ENCODE results near the gene COL26A1. TPM values are rescaled to one million over a fixed set of nuclear protein-coding genes. Genes with fewer than 3 reads are reported as not detected.

COL26A1 gene
- total and polyA plus RNA-seq, 5 donors, result 0.09 to 0.11 TPM; not detected in 3

- DNase-seq (no peak), ATAC-seq (no peak)
- no peak overlapping the region for H3K27ac ChIP-seq (ENCODE audit: low read length)
- no peaks in the 10 kb centered on the region for H3K9me3 ChIP-seq (ENCODE audit: control insufficient read depth, low read length)
- intact Hi-C loops (cut with DNase I), result no loop called here
- 55% methylated on average over 5 of the region's 5 CpGs for WGBS
- H3K27me3 ChIP-seq (ENCODE audit: control insufficient read depth, insufficient read depth), result peaks cover 4% of the 10 kb centered on the region
- no peaks in the 10 kb centered on the region for H3K4me1 ChIP-seq (ENCODE audit: control insufficient read depth, insufficient read depth, low read length)
- H3K4me3 ChIP-seq (ENCODE audit: low read length), result no peak overlapping the region
Observed at GRCh38 chr7:101370836-101371235, 8.2 kb downstream of the COL26A1 start.

- WGBS, result 48% methylated on average over 19 of the region's 19 CpGs
- Histone ChIP-seq H3K27me3 (ENCODE audit: control insufficient read depth, insufficient read depth) (peaks cover 4% of the 10 kb centered on the region), H3K9me3 (ENCODE audit: control insufficient read depth, low read length) (no peaks in the 10 kb centered on the region), H3K27ac (ENCODE audit: low read length) (no peak overlapping the region), H3K4me3 (ENCODE audit: low read length) (no peak overlapping the region), H3K4me1 (ENCODE audit: control insufficient read depth, insufficient read depth, low read length) (no peaks in the 10 kb centered on the region)
- peak in 1 of 3 donors; percentile 64 for DNase-seq
- ATAC-seq, result no peak
- intact Hi-C loops (cut with DNase I), result no loop called here
Observed at GRCh38 chr7:101373812-101374614, 11.3 kb downstream of the COL26A1 start.

GRCh38 chr7:101374990-101375389 lies 12.3 kb downstream of the COL26A1 start:
- Histone ChIP-seq H3K4me3 (ENCODE audit: low read length) (no peak overlapping the region), H3K4me1 (ENCODE audit: control insufficient read depth, insufficient read depth, low read length) (no peaks in the 10 kb centered on the region), H3K9me3 (ENCODE audit: control insufficient read depth, low read length) (no peaks in the 10 kb centered on the region), H3K27me3 (ENCODE audit: control insufficient read depth, insufficient read depth) (peaks cover 4% of the 10 kb centered on the region), H3K27ac (ENCODE audit: low read length) (no peak overlapping the region)
- no peak for DNase-seq
- ATAC-seq, result no peak
- whole genome bisulfite sequencing, result 97% methylated on average over 3 of the region's 3 CpGs
- intact Hi-C loops (cut with DNase I), result no loop called here

DNA sequence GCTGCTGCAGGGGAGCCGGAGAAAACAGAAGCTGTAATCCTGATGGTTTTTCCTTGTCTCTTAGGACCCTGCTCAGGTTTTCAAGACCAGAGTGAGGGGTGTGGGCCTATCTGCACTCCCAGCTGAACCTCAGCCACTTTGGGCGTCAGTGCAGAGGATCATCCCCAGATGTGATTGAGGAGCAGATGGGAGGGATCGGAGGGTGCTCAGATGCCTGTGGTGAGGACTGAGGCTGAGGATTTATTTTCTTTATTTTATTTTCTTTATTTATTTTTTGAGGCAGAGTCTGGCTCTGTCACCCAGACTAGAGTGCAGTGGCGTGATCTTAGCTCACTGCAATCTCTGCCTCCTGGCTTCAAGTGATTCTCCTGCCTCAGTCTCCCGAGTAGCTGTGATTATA lies 13.9 kb downstream of the COL26A1 start:
- Histone ChIP-seq H3K4me3 (ENCODE audit: low read length) (no peak overlapping the region), H3K9me3 (ENCODE audit: control insufficient read depth, low read length) (no peaks in the 10 kb centered on the region), H3K27ac (ENCODE audit: low read length) (no peak overlapping the region), H3K4me1 (ENCODE audit: control insufficient read depth, insufficient read depth, low read length) (no peaks in the 10 kb centered on the region), H3K27me3 (ENCODE audit: control insufficient read depth, insufficient read depth) (peaks cover 3% of the 10 kb centered on the region)
- 94% methylated on average over 5 of the region's 5 CpGs for WGBS
- intact Hi-C loops (cut with DNase I), result no loop called here
- DNase-seq, result no peak
- no peak for ATAC-seq

DNA sequence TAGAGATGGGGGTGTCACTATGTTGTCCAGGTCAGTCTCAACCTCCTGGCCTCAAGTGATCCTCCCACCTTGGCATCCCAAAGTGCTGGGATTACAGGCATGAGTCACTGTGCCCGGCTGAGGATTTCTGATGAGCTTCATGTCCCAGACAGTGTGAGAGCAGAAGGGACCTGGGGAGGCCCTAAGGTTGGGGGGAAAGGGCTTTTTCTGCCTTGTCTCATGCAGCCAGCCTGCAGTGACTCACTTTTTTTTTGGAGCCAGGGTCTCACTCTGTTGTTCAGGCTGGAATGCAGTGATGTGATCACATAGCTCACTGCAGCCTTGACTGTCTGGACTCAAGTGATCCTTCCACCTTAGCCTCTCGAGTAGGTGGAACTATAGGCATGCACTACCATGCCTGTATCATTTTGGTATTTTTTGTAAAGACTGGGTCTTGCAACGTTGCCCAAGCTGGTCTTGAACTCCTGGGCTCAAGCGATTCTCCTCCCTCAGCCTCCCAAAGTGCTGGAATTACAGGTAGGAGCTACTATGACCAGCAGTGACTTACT lies 14.6 kb downstream of the COL26A1 start:
- Histone ChIP-seq H3K27ac (ENCODE audit: low read length) (no peak overlapping the region), H3K27me3 (ENCODE audit: control insufficient read depth, insufficient read depth) (no peaks in the 10 kb centered on the region), H3K9me3 (ENCODE audit: control insufficient read depth, low read length) (no peaks in the 10 kb centered on the region), H3K4me1 (ENCODE audit: control insufficient read depth, insufficient read depth, low read length) (no peaks in the 10 kb centered on the region), H3K4me3 (ENCODE audit: low read length) (no peak overlapping the region)
- ATAC-seq (no peak), DNase-seq (no peak)
- intact Hi-C loops (cut with DNase I), result no loop called here
- 88% methylated on average over 4 of the region's 4 CpGs for WGBS

- no peaks in the 10 kb centered on the region for H3K27me3 ChIP-seq (ENCODE audit: control insufficient read depth, insufficient read depth)
- 21% methylated on average over 13 of the region's 13 CpGs for WGBS
- H3K27ac ChIP-seq (ENCODE audit: low read length), result no peak overlapping the region
- H3K4me3 ChIP-seq (ENCODE audit: low read length), result no peak overlapping the region
- intact Hi-C loops (cut with DNase I), result no loop called here
- ATAC-seq, result no peak
- no peaks in the 10 kb centered on the region for H3K9me3 ChIP-seq (ENCODE audit: control insufficient read depth, low read length)
- peak in 1 of 3 donors; percentile 33 for DNase-seq
- H3K4me1 ChIP-seq (ENCODE audit: control insufficient read depth, insufficient read depth, low read length), result no peaks in the 10 kb centered on the region
Observed at GRCh38 chr7:101378751-101379174, 16.1 kb downstream of the COL26A1 start.

- intact Hi-C loops (cut with DNase I), result no loop called here
- Histone ChIP-seq H3K4me3 (ENCODE audit: low read length) (no peak overlapping the region), H3K27ac (ENCODE audit: low read length) (no peak overlapping the region), H3K4me1 (ENCODE audit: control insufficient read depth, insufficient read depth, low read length) (no peaks in the 10 kb centered on the region), H3K9me3 (ENCODE audit: control insufficient read depth, low read length) (no peaks in the 10 kb centered on the region), H3K27me3 (ENCODE audit: control insufficient read depth, insufficient read depth) (no peaks in the 10 kb centered on the region)
- WGBS, result 93% methylated on average over 4 of the region's 4 CpGs
- DNase-seq (no peak), ATAC-seq (no peak)
Observed at GRCh38 chr7:101379302-101379701, 16.6 kb downstream of the COL26A1 start.

DNA sequence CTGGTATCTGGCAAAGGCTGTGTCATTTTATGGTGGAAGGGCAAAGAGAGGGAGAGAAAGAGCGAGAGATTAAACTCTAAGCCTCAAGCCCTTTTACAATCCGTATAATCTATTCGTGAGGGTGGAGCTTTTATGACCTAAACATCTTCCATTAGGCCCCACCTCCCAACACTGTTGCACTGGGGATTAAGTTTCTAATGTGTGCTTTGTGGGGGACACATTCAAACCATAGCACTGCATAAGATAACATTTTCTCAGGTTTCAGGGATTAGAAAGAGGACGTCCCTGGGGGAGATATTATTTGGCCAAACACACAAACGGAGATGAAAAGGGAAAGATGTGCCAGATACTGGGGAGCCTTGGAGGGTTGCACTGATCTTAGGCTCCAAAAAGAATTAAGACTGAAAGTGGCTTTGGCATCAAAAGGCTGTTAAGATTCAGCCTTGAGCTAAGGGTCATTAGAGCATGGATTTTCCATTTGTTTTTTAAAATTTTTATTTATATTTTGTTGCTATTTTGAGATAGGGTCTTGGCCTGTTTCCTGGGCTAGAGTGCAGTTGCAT lies 19.0 kb downstream of the COL26A1 start:
- H3K27ac ChIP-seq (ENCODE audit: low read length), result no peak overlapping the region
- 63% methylated on average over 5 of the region's 5 CpGs for WGBS
- no peak overlapping the region for H3K4me3 ChIP-seq (ENCODE audit: low read length)
- DNase-seq (no peak), ATAC-seq (no peak)
- intact Hi-C loops (cut with DNase I), result no loop called here
- no peaks in the 10 kb centered on the region for H3K27me3 ChIP-seq (ENCODE audit: control insufficient read depth, insufficient read depth)
- no peaks in the 10 kb centered on the region for H3K9me3 ChIP-seq (ENCODE audit: control insufficient read depth, low read length)
- H3K4me1 ChIP-seq (ENCODE audit: control insufficient read depth, insufficient read depth, low read length), result no peaks in the 10 kb centered on the region

GRCh38 chr7:101382937-101383336 lies 20.3 kb downstream of the COL26A1 start:
- no peak overlapping the region for H3K27ac ChIP-seq (ENCODE audit: low read length)
- WGBS, result 69% methylated on average over 2 of the region's 2 CpGs
- intact Hi-C loops (cut with DNase I), result no loop called here
- no peaks in the 10 kb centered on the region for H3K4me1 ChIP-seq (ENCODE audit: control insufficient read depth, insufficient read depth, low read length)
- H3K4me3 ChIP-seq (ENCODE audit: low read length), result no peak overlapping the region
- DNase-seq (no peak), ATAC-seq (no peak)
- no peaks in the 10 kb centered on the region for H3K27me3 ChIP-seq (ENCODE audit: control insufficient read depth, insufficient read depth)
- H3K9me3 ChIP-seq (ENCODE audit: control insufficient read depth, low read length), result no peaks in the 10 kb centered on the region

DNA sequence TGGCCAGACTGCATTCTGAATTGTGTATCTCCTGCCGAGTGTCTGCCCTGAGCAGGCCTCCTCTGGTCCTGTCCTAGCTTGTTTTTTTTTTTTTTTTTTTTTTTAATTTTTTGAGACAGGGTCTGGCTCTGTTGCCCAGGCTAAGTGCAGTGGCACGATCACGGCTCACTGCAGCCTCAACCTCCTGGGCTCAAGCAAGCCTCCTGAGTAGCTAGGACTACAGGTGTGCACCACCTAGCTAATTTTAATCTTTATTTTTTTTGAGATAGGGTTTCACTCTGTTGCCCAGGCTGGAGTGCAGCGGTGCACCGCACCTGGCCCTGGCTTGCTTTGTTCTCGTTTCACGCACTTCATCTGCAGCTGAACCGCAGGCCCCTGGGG lies 23.5 kb downstream of the COL26A1 start:
- H3K9me3 ChIP-seq (ENCODE audit: control insufficient read depth, low read length), result no peaks in the 10 kb centered on the region
- WGBS, result 93% methylated on average over 8 of the region's 8 CpGs
- ATAC-seq (no peak), DNase-seq (no peak)
- H3K4me1 ChIP-seq (ENCODE audit: control insufficient read depth, insufficient read depth, low read length), result no peaks in the 10 kb centered on the region
- H3K27me3 ChIP-seq (ENCODE audit: control insufficient read depth, insufficient read depth), result no peaks in the 10 kb centered on the region
- no peak overlapping the region for H3K4me3 ChIP-seq (ENCODE audit: low read length)
- H3K27ac ChIP-seq (ENCODE audit: low read length), result no peak overlapping the region
- intact Hi-C loops (cut with DNase I), result no loop called here

DNA sequence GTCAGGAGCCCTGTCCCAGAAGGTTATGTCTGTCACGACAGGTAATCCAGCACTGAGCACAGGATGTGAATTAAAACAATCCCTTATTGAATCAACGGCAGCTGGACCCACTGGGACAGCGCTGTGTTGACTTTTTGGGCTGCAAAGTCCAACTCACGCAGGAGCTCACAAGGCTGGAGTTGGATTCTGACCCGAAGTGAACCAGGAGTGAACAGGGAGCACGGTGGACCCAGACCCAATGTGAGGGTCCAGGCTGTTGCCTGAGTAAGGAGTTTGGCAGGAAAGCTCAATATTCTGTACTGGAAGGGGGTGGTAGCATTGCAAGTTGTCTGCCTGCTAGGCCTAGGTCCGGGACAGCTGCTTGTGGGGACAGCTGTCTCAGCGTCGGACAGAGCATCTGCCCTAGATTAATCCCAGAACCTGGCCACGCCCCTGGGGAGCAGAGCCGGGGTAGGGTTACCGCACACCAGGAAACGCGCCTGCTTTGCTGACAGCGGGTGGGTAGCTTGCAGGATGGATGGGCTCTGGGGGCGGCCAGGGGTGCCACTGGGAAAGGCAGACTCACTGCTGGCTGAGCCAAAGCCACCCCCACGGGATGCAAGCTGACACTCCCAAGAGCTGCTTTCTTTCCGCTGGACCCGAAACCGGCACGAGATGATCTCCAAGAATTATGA lies 24.0 kb downstream of the COL26A1 start:
- Histone ChIP-seq H3K27me3 (ENCODE audit: control insufficient read depth, insufficient read depth) (no peaks in the 10 kb centered on the region), H3K4me1 (ENCODE audit: control insufficient read depth, insufficient read depth, low read length) (no peaks in the 10 kb centered on the region), H3K9me3 (ENCODE audit: control insufficient read depth, low read length) (no peaks in the 10 kb centered on the region), H3K4me3 (ENCODE audit: low read length) (no peak overlapping the region), H3K27ac (ENCODE audit: low read length) (no peak overlapping the region)
- no peak for ATAC-seq
- peak in 1 of 3 donors; percentile 55 for DNase-seq
- intact Hi-C loops (cut with DNase I), result no loop called here
- WGBS, result 28% methylated on average over 21 of the region's 21 CpGs
